Islet precursor cell (in vitro differentiated cells): ENCODE data around the gene KCMF1.

Source experiments
- DNase-seq: peaks from one replicate; pipeline ENCODE4 v3.0.0-alpha.2; 2018

KCMF1 gene

GRCh38 chr2:84956334-84957297, 14.3 kb upstream of the KCMF1 start:
- DNase-seq = no peak

GRCh38 chr2:84957771-84958134, 13.2 kb upstream of the KCMF1 start:
- no peak for DNase-seq

GRCh38 chr2:84958135-84959059, 12.6 kb upstream of the KCMF1 start:
- peak; percentile 99 for DNase-seq

GRCh38 chr2:84959095-84959565, 11.8 kb upstream of the KCMF1 start:
- peak; percentile 84 for DNase-seq

- DNase-seq = peak; percentile 76
These were observed 11.1 kb upstream of the KCMF1 start for GRCh38 chr2:84959566-84960506.

GRCh38 chr2:84962917-84963316, 8.0 kb upstream of the KCMF1 start:
- DNase-seq = no peak

- DNase-seq = no peak
These were observed 7.7 kb upstream of the KCMF1 start for GRCh38 chr2:84963323-84963691.

- no peak for DNase-seq
These were observed 7.1 kb upstream of the KCMF1 start for GRCh38 chr2:84963692-84964405.

GRCh38 chr2:84964406-84965191, 6.4 kb upstream of the KCMF1 start:
- DNase-seq = no peak

GRCh38 chr2:84965192-84965516, 5.8 kb upstream of the KCMF1 start:
- DNase-seq = peak; percentile 86

- DNase-seq = no peak
These were observed 5.1 kb upstream of the KCMF1 start for GRCh38 chr2:84965827-84966226.

- DNase-seq = no peak
These were observed 4.2 kb upstream of the KCMF1 start for GRCh38 chr2:84966731-84967130.

- no peak for DNase-seq
These were observed 1.3 kb upstream of the KCMF1 start for GRCh38 chr2:84969511-84970209.

- peak; percentile 82 for DNase-seq
These were observed 622 bp upstream of the KCMF1 start for GRCh38 chr2:84970210-84970867.

GRCh38 chr2:84971510-84972206, 697 bp downstream of the KCMF1 start:
- DNase-seq = peak; percentile 66

- no peak for DNase-seq
These were observed 1.3 kb downstream of the KCMF1 start for GRCh38 chr2:84972207-84972783.

GRCh38 chr2:84972932-84973331, 2.0 kb downstream of the KCMF1 start:
- no peak for DNase-seq

- no peak for DNase-seq
These were observed 9.5 kb downstream of the KCMF1 start for GRCh38 chr2:84980263-84980983.
